ENCODE measurements around the gene GEMIN7.
"Not testable (repeated sequence)": the region's sequence is repeated elsewhere in the genome, so short reads cannot be mapped to it uniquely, and the experiment has no call there.

The GEMIN7 gene

GRCh38 chr19:45107621-45108150, 28.6 kb downstream of the GEMIN7 start:
- DNase-seq = no peak

GRCh38 chr19:45110851-45111266, 31.8 kb downstream of the GEMIN7 start:
- DNase-seq = no peak

GRCh38 chr19:45112111-45112827, 33.2 kb downstream of the GEMIN7 start:
- DNase-seq = no peak

GRCh38 chr19:45113628-45114027, 34.6 kb downstream of the GEMIN7 start:
- no peak for DNase-seq

GRCh38 chr19:45114116-45114515, 35.1 kb downstream of the GEMIN7 start:
- no peak for DNase-seq

- DNase-seq = no peak
Observed at GRCh38 chr19:45115809-45116615, 37.0 kb downstream of the GEMIN7 start.

- no peak for DNase-seq
Observed at GRCh38 chr19:45117167-45117594, 38.1 kb downstream of the GEMIN7 start.

- DNase-seq = no peak
Observed at GRCh38 chr19:45117671-45118070, 38.6 kb downstream of the GEMIN7 start.

- no peak for DNase-seq
Observed at GRCh38 chr19:45118106-45118505, 39.0 kb downstream of the GEMIN7 start.

GRCh38 chr19:45118591-45119355, 39.7 kb downstream of the GEMIN7 start:
- not testable (repeated sequence) for DNase-seq

GRCh38 chr19:45119582-45119981, 40.5 kb downstream of the GEMIN7 start:
- no peak for DNase-seq

- no peak for DNase-seq
Observed at GRCh38 chr19:45121827-45122345, 42.8 kb downstream of the GEMIN7 start.

- no peak for DNase-seq
Observed at GRCh38 chr19:45122832-45123231, 43.8 kb downstream of the GEMIN7 start.

- DNase-seq = no peak
Observed at GRCh38 chr19:45123440-45123850, 44.4 kb downstream of the GEMIN7 start.

GRCh38 chr19:45124021-45124420, 45.0 kb downstream of the GEMIN7 start:
- no peak for DNase-seq

- no peak for DNase-seq
Observed at GRCh38 chr19:45125360-45125759, 46.3 kb downstream of the GEMIN7 start.

- DNase-seq = no peak
Observed at GRCh38 chr19:45125975-45126493, 47.0 kb downstream of the GEMIN7 start.

GRCh38 chr19:45126654-45127053, 47.6 kb downstream of the GEMIN7 start:
- no peak for DNase-seq

- no peak for DNase-seq
Observed at GRCh38 chr19:45128146-45128545, 49.1 kb downstream of the GEMIN7 start.

GRCh38 chr19:45128806-45129205, 49.7 kb downstream of the GEMIN7 start:
- DNase-seq = no peak

GRCh38 chr19:45130236-45130635, 51.2 kb downstream of the GEMIN7 start:
- DNase-seq = no peak

- no peak for DNase-seq
Observed at GRCh38 chr19:45130888-45131615, 52.0 kb downstream of the GEMIN7 start.

Data from NCI-H446 treated with DMSO at 0.1 percent for 48 hours (cell line).